Neural progenitor cell (in vitro differentiated cells): Measurements from ENCODE around the gene PDP2. TPM values are rescaled to one million over a fixed set of nuclear protein-coding genes. Genes with fewer than 3 reads are reported as not detected.
"Not testable (repeated sequence)": the region's sequence is repeated elsewhere in the genome, so short reads cannot be mapped to it uniquely, and the experiment has no call there.

Experiments
- DNase-seq: peaks from one replicate; pipeline ENCODE4 v3.0.0-alpha.2; 2016; ENCODE audit warnings: low spot score
- H2AFZ ChIP-seq: fragments of 200-600 bp; sonication (generic); replicated peaks from 2 replicates; pipeline ENCODE4 v1.6.1; 2016; ENCODE audit warnings: antibody characterized with exemption
- H3F3A ChIP-seq: fragments of 200-600 bp; sonication (generic); 2 replicates; pipeline ENCODE4 v1.6.1; 2016; ENCODE audit warnings: antibody characterized with exemption, low read depth
- H3K27ac ChIP-seq: fragments of 200-600 bp; sonication (generic); 2 replicates; pipeline ENCODE4 v1.5.1; 2016; ENCODE audit warnings: mild to moderate bottlenecking
- H3K27me3 ChIP-seq: fragments of 200-600 bp; sonication (generic); 2 replicates; pipeline ENCODE4 v1.6.1; 2016; ENCODE audit warnings: mild to moderate bottlenecking, moderate library complexity
- H3K36me3 ChIP-seq: fragments of 200-600 bp; sonication (generic); 2 replicates; pipeline ENCODE4 v1.5.1; 2016
- H3K4me1 ChIP-seq: fragments of 200-600 bp; sonication (generic); 2 replicates; pipeline ENCODE4 v1.6.1; 2016; ENCODE audit warnings: mixed run types
- H3K4me2 ChIP-seq: fragments of 200-600 bp; sonication (generic); 2 replicates; pipeline ENCODE4 v1.6.1; 2016
- H3K4me3 ChIP-seq: fragments of 200-600 bp; sonication (generic); 2 replicates; pipeline ENCODE4 v1.5.1; 2016
- H3K79me2 ChIP-seq: fragments of 200-600 bp; sonication (generic); 2 replicates; pipeline ENCODE4 v1.6.1; 2016; ENCODE audit warnings: low read depth
- H3K9ac ChIP-seq: fragments of 200-600 bp; sonication (generic); 2 replicates; pipeline ENCODE4 v1.6.1; 2016
- H3K9me3 ChIP-seq: fragments of 200-600 bp; sonication (generic); 2 replicates; pipeline ENCODE4 v1.5.1; 2016; ENCODE audit warnings: low read depth
- H4K20me1 ChIP-seq: fragments of 200-600 bp; sonication (generic); 2 replicates; pipeline ENCODE4 v1.6.1; 2016; ENCODE audit warnings: low read depth
- H3K27ac Mint-ChIP-seq: 3 replicates; pipeline ENCODE4 v1.8.0; 2021; ENCODE audit warnings: mixed read lengths
- H3K27me3 Mint-ChIP-seq: 2 replicates; pipeline ENCODE4 v1.8.0; 2022; ENCODE audit warnings: low read depth, mild to moderate bottlenecking, inconsistent platforms, moderate library complexity, mixed read lengths; ENCODE audit not compliant: insufficient read depth
- H3K36me3 Mint-ChIP-seq: 3 replicates; pipeline ENCODE4 v1.8.0; 2021; ENCODE audit warnings: mixed read lengths
- H3K4me1 Mint-ChIP-seq: 3 replicates; pipeline ENCODE4 v1.8.0; 2021; ENCODE audit warnings: mixed read lengths
- H3K4me3 Mint-ChIP-seq: 3 replicates; pipeline ENCODE4 v1.8.0; 2021; ENCODE audit warnings: mild to moderate bottlenecking, moderate library complexity, mixed read lengths
- H3K9me3 Mint-ChIP-seq: 3 replicates; pipeline ENCODE4 v1.8.0; 2020; ENCODE audit warnings: mixed read lengths
- EZH2 ChIP-seq: fragments of 200-600 bp; sonication (generic); IDR thresholded peaks from 2 replicates; pipeline ENCODE4 v1.6.1; 2017; ENCODE audit warnings: antibody characterized with exemption, mild to moderate bottlenecking, moderate library complexity
- EZH2phosphoT487 ChIP-seq: fragments of 200-600 bp; sonication (generic); IDR thresholded peaks from 2 replicates; pipeline ENCODE4 v1.6.1; 2017; ENCODE audit warnings: antibody characterized with exemption
- total RNA-seq: library from RNA; depleted of rRNA; stranded (reverse); fragments of >200 nt; gene quantifications from 2 replicates; pipeline ENCODE4 v1.2.3, GENCODE V29; 2015; ENCODE audit warnings: low replicate concordance
- TF ChIP-seq, protein P1 (sequence below): fragments of 200-600 bp; sonication (generic); IDR thresholded peaks from 2 replicates; pipeline ENCODE4 v1.5.1; 2017; ENCODE audit warnings: antibody characterized with exemption, mild to moderate bottlenecking

The PDP2 gene
- total RNA-seq, 1 donor from 2014 or later: 6.6 TPM

DNA sequence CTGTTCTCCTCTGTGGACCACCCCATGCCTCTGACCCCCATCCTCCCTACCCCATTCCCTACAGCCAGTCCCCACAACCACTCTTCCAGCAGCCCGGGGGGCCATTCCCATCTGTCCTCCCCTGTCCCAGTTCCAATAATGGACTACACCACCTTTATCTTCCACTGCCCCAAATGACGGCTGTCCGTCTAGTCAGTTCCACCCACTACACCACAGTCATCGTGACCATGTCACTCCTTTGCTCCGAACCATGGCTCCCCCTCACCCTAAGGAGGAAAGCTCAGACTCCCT is 15.3 kb downstream of the PDP2 start:
- Mint-ChIP-seq H3K4me1 (peaks cover 17% of the 10 kb centered on the region), H3K9me3 (no peaks in the 10 kb centered on the region), H3K4me3 (no peak overlapping the region), H3K27ac (peak overlapping the region; percentile 35), H3K36me3 (no peaks in the 10 kb centered on the region), H3K27me3 (peaks cover 7% of the 10 kb centered on the region)
- no peaks in the 10 kb centered on the region for H3F3A ChIP-seq
- no peaks in the 10 kb centered on the region for H3K9me3 ChIP-seq
- H3K27ac ChIP-seq: no peak overlapping the region
- no peaks in the 10 kb centered on the region for H3K36me3 ChIP-seq
- no peaks in the 10 kb centered on the region for H3K27me3 ChIP-seq
- no peaks in the 10 kb centered on the region for H3K79me2 ChIP-seq
- no peaks in the 10 kb centered on the region for H3K4me1 ChIP-seq
- TF ChIP-seq, protein P1, sequence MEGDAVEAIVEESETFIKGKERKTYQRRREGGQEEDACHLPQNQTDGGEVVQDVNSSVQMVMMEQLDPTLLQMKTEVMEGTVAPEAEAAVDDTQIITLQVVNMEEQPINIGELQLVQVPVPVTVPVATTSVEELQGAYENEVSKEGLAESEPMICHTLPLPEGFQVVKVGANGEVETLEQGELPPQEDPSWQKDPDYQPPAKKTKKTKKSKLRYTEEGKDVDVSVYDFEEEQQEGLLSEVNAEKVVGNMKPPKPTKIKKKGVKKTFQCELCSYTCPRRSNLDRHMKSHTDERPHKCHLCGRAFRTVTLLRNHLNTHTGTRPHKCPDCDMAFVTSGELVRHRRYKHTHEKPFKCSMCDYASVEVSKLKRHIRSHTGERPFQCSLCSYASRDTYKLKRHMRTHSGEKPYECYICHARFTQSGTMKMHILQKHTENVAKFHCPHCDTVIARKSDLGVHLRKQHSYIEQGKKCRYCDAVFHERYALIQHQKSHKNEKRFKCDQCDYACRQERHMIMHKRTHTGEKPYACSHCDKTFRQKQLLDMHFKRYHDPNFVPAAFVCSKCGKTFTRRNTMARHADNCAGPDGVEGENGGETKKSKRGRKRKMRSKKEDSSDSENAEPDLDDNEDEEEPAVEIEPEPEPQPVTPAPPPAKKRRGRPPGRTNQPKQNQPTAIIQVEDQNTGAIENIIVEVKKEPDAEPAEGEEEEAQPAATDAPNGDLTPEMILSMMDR: no peak
- TF ChIP-seq EZH2 (no peak), EZH2phosphoT487 (no peak)
- no peaks in the 10 kb centered on the region for H4K20me1 ChIP-seq
- DNase-seq: no peak
- H3K4me2 ChIP-seq: no peak overlapping the region
- no peak overlapping the region for H2AFZ ChIP-seq
- H3K4me3 ChIP-seq: no peak overlapping the region
- no peak overlapping the region for H3K9ac ChIP-seq

DNA sequence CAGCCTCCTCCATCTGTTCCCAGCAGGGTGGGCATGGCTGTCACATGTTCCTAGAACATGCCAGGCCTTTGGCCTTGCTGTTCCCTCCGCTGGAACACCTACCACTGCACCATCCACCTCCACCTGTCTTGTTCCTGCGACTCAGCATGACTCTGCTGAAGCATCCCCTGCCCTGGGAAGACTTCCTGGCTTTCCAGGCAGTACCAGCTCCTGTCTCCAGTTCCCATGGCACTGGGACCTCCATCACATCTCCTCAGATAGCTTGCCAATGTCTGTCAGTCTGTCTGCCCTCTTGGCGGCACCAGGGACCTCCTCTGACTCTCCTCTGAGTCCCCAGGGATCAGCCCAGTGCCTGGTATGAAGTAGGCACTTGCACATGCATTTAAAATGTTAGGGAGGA is 15.7 kb downstream of the PDP2 start:
- H3K4me3 ChIP-seq: no peak overlapping the region
- no peaks in the 10 kb centered on the region for H3K36me3 Mint-ChIP-seq
- no peaks in the 10 kb centered on the region for H3K79me2 ChIP-seq
- no peaks in the 10 kb centered on the region for H3K9me3 ChIP-seq
- H4K20me1 ChIP-seq: no peaks in the 10 kb centered on the region
- H3K4me3 Mint-ChIP-seq: peak overlapping the region; percentile 24
- H3K36me3 ChIP-seq: no peaks in the 10 kb centered on the region
- H3K27me3 Mint-ChIP-seq: peaks cover 9% of the 10 kb centered on the region
- no peak for DNase-seq
- H3K27me3 ChIP-seq: no peaks in the 10 kb centered on the region
- H3F3A ChIP-seq: no peaks in the 10 kb centered on the region
- no peak overlapping the region for H3K9ac ChIP-seq
- H3K9me3 Mint-ChIP-seq: no peaks in the 10 kb centered on the region
- no peak for TF ChIP-seq EZH2
- TF ChIP-seq, protein P1: no peak
- TF ChIP-seq EZH2phosphoT487: no peak
- H3K4me1 ChIP-seq: no peaks in the 10 kb centered on the region
- no peak overlapping the region for H2AFZ ChIP-seq
- peaks cover 20% of the 10 kb centered on the region for H3K4me1 Mint-ChIP-seq
- peak overlapping the region; percentile 35 for H3K27ac Mint-ChIP-seq
- no peak overlapping the region for H3K4me2 ChIP-seq
- H3K27ac ChIP-seq: no peak overlapping the region

DNA sequence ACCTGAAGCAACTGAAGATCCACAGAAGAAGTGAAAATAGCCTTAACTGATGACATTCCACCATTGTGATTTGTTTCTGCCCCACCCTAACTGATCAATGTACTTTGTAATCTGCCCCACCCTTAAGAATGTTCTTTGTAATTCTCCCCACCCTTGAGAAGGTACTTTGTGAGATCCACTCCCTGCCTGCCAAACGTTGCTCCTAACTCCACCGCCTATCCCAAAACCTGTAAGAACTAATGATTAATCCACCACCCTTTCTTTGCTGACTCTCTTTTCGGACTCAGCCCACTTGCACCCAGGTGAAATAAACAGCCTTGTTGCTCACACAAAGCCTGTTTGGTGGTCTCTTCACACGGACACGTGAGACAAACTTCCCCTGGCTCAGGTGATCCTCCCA is 16.4 kb downstream of the PDP2 start:
- H3K9me3 ChIP-seq: not testable (repeated sequence)

DNA sequence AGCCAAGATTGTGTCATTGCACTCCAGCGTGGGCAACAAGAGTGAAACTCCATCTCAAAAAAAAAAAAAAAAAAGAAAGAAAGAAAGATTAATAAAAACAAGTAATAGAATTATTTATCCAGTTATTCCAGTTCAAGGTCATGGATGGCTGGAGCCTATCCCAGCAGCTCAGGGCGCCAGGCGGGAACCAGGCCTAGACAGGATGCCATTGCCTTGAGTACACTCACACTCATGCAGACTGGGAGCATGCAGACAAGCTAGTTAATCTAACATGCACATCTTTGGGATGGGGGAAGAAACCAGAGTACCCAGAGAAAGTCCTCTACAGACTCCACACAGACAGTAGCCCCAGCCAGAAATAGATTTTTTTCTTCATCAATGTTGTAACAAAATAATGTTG is 17.9 kb downstream of the PDP2 start:
- Histone ChIP-seq H3K36me3 (no peaks in the 10 kb centered on the region), H4K20me1 (no peaks in the 10 kb centered on the region), H3K27ac (no peak overlapping the region), H3F3A (no peaks in the 10 kb centered on the region), H3K4me2 (no peak overlapping the region), H3K9ac (no peak overlapping the region), H3K27me3 (no peaks in the 10 kb centered on the region), H3K9me3 (no peaks in the 10 kb centered on the region), H3K79me2 (no peaks in the 10 kb centered on the region), H2AFZ (no peak overlapping the region), H3K4me1 (no peaks in the 10 kb centered on the region), H3K4me3 (no peak overlapping the region)
- DNase-seq: no peak
- H3K27ac Mint-ChIP-seq: no peak overlapping the region
- H3K27me3 Mint-ChIP-seq: peaks cover 9% of the 10 kb centered on the region
- H3K9me3 Mint-ChIP-seq: no peaks in the 10 kb centered on the region
- no peak overlapping the region for H3K4me3 Mint-ChIP-seq
- no peaks in the 10 kb centered on the region for H3K36me3 Mint-ChIP-seq
- TF ChIP-seq EZH2phosphoT487 (no peak), EZH2 (no peak)
- TF ChIP-seq, protein P1: no peak
- peaks cover 23% of the 10 kb centered on the region for H3K4me1 Mint-ChIP-seq

More for the DNA sequence above, 16.4 kb downstream of the PDP2 start:
- not testable (repeated sequence) for H3K27me3 Mint-ChIP-seq, H3K4me3 ChIP-seq, H3K36me3 Mint-ChIP-seq, H3K4me2 ChIP-seq, H3K27me3 ChIP-seq, H3K36me3 ChIP-seq, H3K9me3 Mint-ChIP-seq, H3K79me2 ChIP-seq, H3K27ac ChIP-seq, H3K4me1 ChIP-seq, H2AFZ ChIP-seq, H3K27ac Mint-ChIP-seq, DNase-seq, H4K20me1 ChIP-seq, H3F3A ChIP-seq, H3K9ac ChIP-seq, H3K4me3 Mint-ChIP-seq
- H3K4me1 Mint-ChIP-seq: peaks cover 20% of the 10 kb centered on the region
